Neural cell (in vitro differentiated cells): ENCODE data around the gene TBCEL.

ENCODE experiments used
- POLR2AphosphoS5 ChIP-seq: IDR thresholded peaks from 2 replicates; pipeline ENCODE4 v1.6.1; 2012
- SMC3 ChIP-seq: fragments of 450-650 bp; conservative IDR thresholded peaks from 2 replicates; pipeline ENCODE4 v1.6.1; 2014; ENCODE audit warnings: antibody characterized with exemption, mild to moderate bottlenecking, moderate library complexity; ENCODE audit not compliant: poor library complexity
- TF ChIP-seq, protein P1 (sequence below): fragments of 450-650 bp; IDR thresholded peaks from 2 replicates; pipeline ENCODE4 v1.5.1; 2014; ENCODE audit warnings: antibody characterized with exemption, mild to moderate bottlenecking, moderate library complexity; ENCODE audit not compliant: poor library complexity, severe bottlenecking

DNA sequence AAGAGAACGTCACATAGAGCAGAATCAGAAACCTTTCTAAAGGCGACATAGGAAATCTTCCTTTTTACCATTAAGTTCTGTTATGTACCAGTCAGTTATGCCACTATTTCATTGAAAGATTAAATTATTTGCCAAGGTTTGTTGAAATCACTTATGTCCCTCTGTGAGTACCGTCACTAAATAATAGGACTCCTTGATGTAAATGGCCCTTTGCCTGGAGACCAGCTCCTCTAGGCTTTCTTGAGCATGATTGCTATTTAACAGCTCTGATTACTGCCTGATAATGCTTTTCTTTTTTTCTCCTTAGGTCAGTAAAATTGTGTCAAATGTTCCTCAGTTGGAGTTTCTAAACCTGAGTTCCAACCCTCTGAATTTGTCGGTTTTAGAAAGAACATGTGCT is 29.3 kb downstream of the TBCEL start:
- TF ChIP-seq, protein P1, sequence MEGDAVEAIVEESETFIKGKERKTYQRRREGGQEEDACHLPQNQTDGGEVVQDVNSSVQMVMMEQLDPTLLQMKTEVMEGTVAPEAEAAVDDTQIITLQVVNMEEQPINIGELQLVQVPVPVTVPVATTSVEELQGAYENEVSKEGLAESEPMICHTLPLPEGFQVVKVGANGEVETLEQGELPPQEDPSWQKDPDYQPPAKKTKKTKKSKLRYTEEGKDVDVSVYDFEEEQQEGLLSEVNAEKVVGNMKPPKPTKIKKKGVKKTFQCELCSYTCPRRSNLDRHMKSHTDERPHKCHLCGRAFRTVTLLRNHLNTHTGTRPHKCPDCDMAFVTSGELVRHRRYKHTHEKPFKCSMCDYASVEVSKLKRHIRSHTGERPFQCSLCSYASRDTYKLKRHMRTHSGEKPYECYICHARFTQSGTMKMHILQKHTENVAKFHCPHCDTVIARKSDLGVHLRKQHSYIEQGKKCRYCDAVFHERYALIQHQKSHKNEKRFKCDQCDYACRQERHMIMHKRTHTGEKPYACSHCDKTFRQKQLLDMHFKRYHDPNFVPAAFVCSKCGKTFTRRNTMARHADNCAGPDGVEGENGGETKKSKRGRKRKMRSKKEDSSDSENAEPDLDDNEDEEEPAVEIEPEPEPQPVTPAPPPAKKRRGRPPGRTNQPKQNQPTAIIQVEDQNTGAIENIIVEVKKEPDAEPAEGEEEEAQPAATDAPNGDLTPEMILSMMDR: no peak
- TF ChIP-seq SMC3 (no peak), POLR2AphosphoS5 (no peak)
